GM21447 (cell line): ENCODE data around the gene MFAP3.
"Not testable (repeated sequence)": the region's sequence is repeated elsewhere in the genome, so short reads cannot be mapped to it uniquely, and the experiment has no call there.

Experiments used
- ATAC-seq: cut with Tn5 transposase; IDR thresholded peaks from one replicate; pipeline ENCODE4 v1.9.1; 2021; ENCODE audit not compliant: unreplicated experiment

Gene MFAP3

GRCh38 chr5:154038707-154039457 lies at the start of gene MFAP3, which contains the start of gene FAM114A2:
Gene MFAP3, plus strand, starts transcription at chr5:154038967. Its CDS starts 10,756 bp downstream, at chr5:154049723.
Gene FAM114A2, minus strand, starts transcription at chr5:154038910. Its CDS starts 3,957 bp downstream, at chr5:154034953.
- peak; percentile 96 for ATAC-seq

- no peak for ATAC-seq
Observed at GRCh38 chr5:153991168-153991567, 47.6 kb upstream of the MFAP3 start.

- no peak for ATAC-seq
Observed at GRCh38 chr5:153998010-153998409, 40.8 kb upstream of the MFAP3 start.

- no peak for ATAC-seq
Observed at GRCh38 chr5:153998768-153999167, 40.0 kb upstream of the MFAP3 start.

GRCh38 chr5:153999995-154000394 lies 38.8 kb upstream of the MFAP3 start:
- no peak for ATAC-seq

GRCh38 chr5:154000703-154001102 lies 38.1 kb upstream of the MFAP3 start:
- ATAC-seq, result no peak

GRCh38 chr5:154002093-154002492 lies 36.7 kb upstream of the MFAP3 start:
- ATAC-seq, result no peak

GRCh38 chr5:154002511-154003020 lies 36.2 kb upstream of the MFAP3 start:
- ATAC-seq, result no peak

- no peak for ATAC-seq
Observed at GRCh38 chr5:154005648-154006047, 33.1 kb upstream of the MFAP3 start.

- no peak for ATAC-seq
Observed at GRCh38 chr5:154010660-154011059, 28.1 kb upstream of the MFAP3 start.

- no peak for ATAC-seq
Observed at GRCh38 chr5:154015071-154015693, 23.6 kb upstream of the MFAP3 start.

- not testable (repeated sequence) for ATAC-seq
Observed at GRCh38 chr5:154018919-154019318, 19.8 kb upstream of the MFAP3 start.

GRCh38 chr5:154025951-154026350 lies 12.8 kb upstream of the MFAP3 start:
- no peak for ATAC-seq

GRCh38 chr5:154031937-154032489 lies 6.8 kb upstream of the MFAP3 start:
- no peak for ATAC-seq

- ATAC-seq, result no peak
Observed at GRCh38 chr5:154034944-154035343, 3.8 kb upstream of the MFAP3 start.

- ATAC-seq, result peak; percentile 54
Observed at GRCh38 chr5:154038261-154038706, 483 bp upstream of the MFAP3 start.

GRCh38 chr5:154039458-154039829 lies 677 bp downstream of the MFAP3 start:
- ATAC-seq, result no peak

GRCh38 chr5:154042766-154043165 lies 4.0 kb downstream of the MFAP3 start:
- no peak for ATAC-seq

- no peak for ATAC-seq
Observed at GRCh38 chr5:154044099-154044498, 5.3 kb downstream of the MFAP3 start.

GRCh38 chr5:154044581-154044980 lies 5.8 kb downstream of the MFAP3 start:
- ATAC-seq, result no peak

GRCh38 chr5:154046486-154046885 lies 7.7 kb downstream of the MFAP3 start:
- no peak for ATAC-seq

- no peak for ATAC-seq
Observed at GRCh38 chr5:154047324-154047723, 8.6 kb downstream of the MFAP3 start.
